Activated T-helper 1 cell treated with anti-CD3 and anti-CD28 coated beads, Interleukin-12 subunit alpha, Interleukin-12 subunit beta, Interleukin-2, Interleukin-4 antibody, amounts not matched to agents 30 ng/mL and 10 ng/mL and 1 ng/mL, durations not matched to agents 14 hours and 24 hours and 36 hours (primary cell): ENCODE measurements around the gene PLK5. TPM values are rescaled to one million over a fixed set of nuclear protein-coding genes. Genes with fewer than 3 reads are reported as not detected.
"Not testable (repeated sequence)": the region's sequence is repeated elsewhere in the genome, so short reads cannot be mapped to it uniquely, and the experiment has no call there.

Experiments used
- DNase-seq: peaks from one replicate; pipeline ENCODE4 v3.0.0; 2021; ENCODE audit warnings: low spot score
- H3K27ac Mint-ChIP-seq: one replicate; pipeline ENCODE4 v1.8.0; 2021; ENCODE audit warnings: mild to moderate bottlenecking, mixed read lengths
- H3K27me3 Mint-ChIP-seq: one replicate; pipeline ENCODE4 v1.8.0; 2022; ENCODE audit warnings: mild to moderate bottlenecking, moderate library complexity, mixed read lengths; ENCODE audit not compliant: insufficient read depth
- H3K36me3 Mint-ChIP-seq: one replicate; pipeline ENCODE4 v1.8.0; 2021; ENCODE audit warnings: low read depth, mixed read lengths
- H3K4me1 Mint-ChIP-seq: one replicate; pipeline ENCODE4 v1.8.0; 2021; ENCODE audit warnings: low read depth, mixed read lengths
- H3K4me3 Mint-ChIP-seq: one replicate; pipeline ENCODE4 v1.8.0; 2021; ENCODE audit warnings: mild to moderate bottlenecking, moderate library complexity, mixed read lengths
- H3K9me3 Mint-ChIP-seq: one replicate; pipeline ENCODE4 v1.8.0; 2021; ENCODE audit warnings: mixed read lengths
- intact Hi-C: fragments of 100-400 bp; cut with micrococcal nuclease; formaldehyde crosslinking; loops from one replicate; pipeline ENCODE4 v1.15.1; 2024
- total RNA-seq: library from RNA; stranded (reverse); gene quantifications from 2 replicates; pipeline ENCODE4 v1.2.3, GENCODE V29; 2022

Gene PLK5
- total RNA-seq, 1 donor from 2014 or later, result not detected

DNA sequence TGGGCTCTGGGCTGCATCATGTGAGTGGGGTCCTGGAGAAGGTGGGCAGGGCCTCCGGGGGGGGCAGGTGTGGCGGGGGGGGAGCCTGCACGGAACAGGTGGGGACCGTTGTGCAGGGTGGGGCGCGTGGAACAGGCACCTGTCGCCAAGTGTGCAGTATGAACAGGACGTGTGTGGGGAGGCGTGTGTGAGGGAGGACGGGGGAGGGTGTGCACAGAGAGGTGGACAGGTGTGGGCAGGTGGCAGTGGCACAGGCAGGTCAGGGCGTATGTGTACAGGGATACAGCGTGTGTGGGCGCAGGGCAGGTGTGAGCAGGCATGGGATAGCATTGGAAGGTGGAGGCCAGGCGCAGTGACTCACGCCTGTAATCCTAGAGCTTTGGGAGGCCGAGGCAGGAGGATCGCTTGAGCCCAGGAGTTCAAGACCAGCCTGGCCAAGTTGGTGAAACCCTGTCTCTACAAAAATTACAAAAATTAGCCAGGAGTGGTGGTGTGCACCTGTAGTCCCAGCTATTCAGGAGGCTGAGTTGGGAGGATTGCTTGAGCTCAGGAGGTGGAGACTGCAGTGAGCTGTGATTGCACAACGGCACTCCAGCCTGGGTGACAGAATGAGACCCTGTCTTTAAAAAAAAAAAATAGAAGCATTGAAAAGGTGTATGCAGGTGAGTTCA is 3.2 kb downstream of the PLK5 start:
- no peak overlapping the region for H3K4me3 Mint-ChIP-seq
- intact Hi-C loops, result no loop called here
- H3K36me3 Mint-ChIP-seq, result no peaks in the 10 kb centered on the region

GRCh38 chr19:1527650-1528309 is 3.9 kb downstream of the PLK5 start:
- H3K27me3 Mint-ChIP-seq, result peaks cover 15% of the 10 kb centered on the region
- no peaks in the 10 kb centered on the region for H3K9me3 Mint-ChIP-seq
- no peak overlapping the region for H3K27ac Mint-ChIP-seq
- no peaks in the 10 kb centered on the region for H3K4me1 Mint-ChIP-seq
- no peak overlapping the region for H3K4me3 Mint-ChIP-seq
- intact Hi-C loops, result no loop called here
- H3K36me3 Mint-ChIP-seq, result no peaks in the 10 kb centered on the region
- no peak for DNase-seq

More for the DNA sequence above, 3.2 kb downstream of the PLK5 start:
- H3K9me3 Mint-ChIP-seq, result no peaks in the 10 kb centered on the region
- no peak overlapping the region for H3K27ac Mint-ChIP-seq
- no peak for DNase-seq
- H3K27me3 Mint-ChIP-seq, result peaks cover 16% of the 10 kb centered on the region
- H3K4me1 Mint-ChIP-seq, result no peaks in the 10 kb centered on the region

DNA sequence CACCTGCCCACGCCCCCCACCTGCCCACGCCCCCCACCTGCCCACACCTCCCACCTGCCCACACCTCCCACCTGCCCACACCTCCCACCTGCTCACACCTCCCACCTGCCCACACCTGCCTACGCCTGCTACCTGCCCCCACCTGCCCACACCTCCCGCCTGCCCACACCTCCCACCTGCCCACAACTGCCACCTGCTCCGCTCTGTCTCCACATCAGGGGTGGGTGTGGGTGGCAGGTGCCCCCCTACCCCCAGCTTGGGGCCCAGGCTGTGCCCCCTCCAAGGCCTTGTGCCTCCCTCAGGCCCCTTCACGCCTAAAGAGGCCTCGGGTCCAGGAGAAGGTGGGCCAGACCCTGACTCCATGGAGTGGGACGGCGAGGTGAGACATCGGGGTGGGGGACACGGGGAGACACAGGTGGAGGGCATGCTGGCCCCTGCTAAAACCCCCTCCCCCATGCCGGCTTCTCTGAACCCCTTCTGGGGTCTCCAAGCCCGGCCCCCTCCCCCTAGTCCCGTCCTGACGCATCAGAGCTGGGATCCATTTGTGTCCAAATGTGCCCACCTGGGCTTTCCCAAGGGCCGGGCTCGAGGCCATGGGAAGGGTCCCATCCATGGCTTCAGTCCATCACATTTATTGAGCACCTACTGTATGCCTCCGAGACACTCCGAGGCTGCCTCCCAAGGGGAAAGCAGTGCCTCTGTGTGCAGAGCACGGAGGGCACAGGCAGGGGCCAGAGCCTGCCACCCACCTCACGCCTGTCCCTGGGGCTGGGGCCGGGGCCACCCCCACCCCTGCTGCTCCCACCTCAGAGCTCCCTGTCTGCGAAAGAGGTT is 4.9 kb downstream of the PLK5 start:
- Mint-ChIP-seq H3K4me3 (no peak overlapping the region), H3K4me1 (no peaks in the 10 kb centered on the region), H3K36me3 (no peaks in the 10 kb centered on the region), H3K27ac (no peak overlapping the region), H3K27me3 (peaks cover 8% of the 10 kb centered on the region), H3K9me3 (no peaks in the 10 kb centered on the region)
- intact Hi-C loops, result no loop called here
- no peak for DNase-seq

GRCh38 chr19:1529430-1529816 is 5.5 kb downstream of the PLK5 start:
- Mint-ChIP-seq H3K4me3 (no peak overlapping the region), H3K27ac (no peak overlapping the region), H3K27me3 (peaks cover 6% of the 10 kb centered on the region), H3K4me1 (no peaks in the 10 kb centered on the region), H3K9me3 (no peaks in the 10 kb centered on the region), H3K36me3 (no peaks in the 10 kb centered on the region)
- intact Hi-C loops, result no loop called here
- DNase-seq, result no peak

DNA sequence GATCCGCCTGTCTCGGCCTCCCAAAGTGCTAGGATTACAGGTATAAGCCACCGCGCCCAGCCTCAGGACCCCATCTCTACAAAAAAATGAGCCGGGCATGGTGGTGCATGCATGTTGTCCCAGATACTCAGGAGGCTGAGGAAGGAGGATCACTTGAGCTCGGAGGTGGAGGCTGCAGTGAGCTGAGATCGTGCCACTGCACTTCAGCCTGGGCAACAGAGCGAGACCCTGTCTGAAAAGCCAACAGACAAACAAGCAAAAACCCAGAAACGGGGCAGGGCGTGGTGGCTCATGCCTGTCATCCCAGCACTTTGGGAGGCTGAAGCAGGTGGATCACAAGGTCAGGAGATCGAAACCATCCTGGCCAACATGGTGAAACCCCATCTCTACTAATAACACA is 7.0 kb downstream of the PLK5 start:
- H3K4me3 Mint-ChIP-seq, DNase-seq, H3K36me3 Mint-ChIP-seq, H3K9me3 Mint-ChIP-seq, H3K27me3 Mint-ChIP-seq, H3K27ac Mint-ChIP-seq, intact Hi-C loops, H3K4me1 Mint-ChIP-seq: not testable (repeated sequence)

DNA sequence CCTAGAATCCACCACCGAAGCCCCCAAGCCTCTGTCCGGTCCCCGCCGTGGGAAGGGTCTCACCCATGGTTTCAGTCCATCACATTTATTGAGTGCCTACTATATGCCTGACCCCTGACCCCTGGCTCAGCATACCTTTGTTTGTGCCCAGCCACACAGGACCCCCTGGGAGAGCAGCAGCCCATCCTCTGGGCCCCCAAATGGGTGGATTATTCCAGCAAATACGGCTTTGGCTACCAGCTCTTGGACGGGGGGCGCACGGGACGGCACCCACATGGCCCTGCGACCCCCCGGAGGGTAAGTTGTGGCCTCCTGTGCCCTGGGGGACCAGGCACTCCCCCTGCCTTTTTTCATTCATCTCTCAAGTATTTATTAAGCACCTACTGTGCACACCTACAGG is 7.7 kb downstream of the PLK5 start:
- no peak for DNase-seq
- Mint-ChIP-seq H3K27ac (no peak overlapping the region), H3K27me3 (no peaks in the 10 kb centered on the region), H3K9me3 (no peaks in the 10 kb centered on the region), H3K4me3 (no peak overlapping the region), H3K36me3 (no peaks in the 10 kb centered on the region), H3K4me1 (no peaks in the 10 kb centered on the region)
- intact Hi-C loops, result no loop called here

GRCh38 chr19:1532003-1532402 is 8.1 kb downstream of the PLK5 start:
- H3K36me3 Mint-ChIP-seq, result no peaks in the 10 kb centered on the region
- H3K4me1 Mint-ChIP-seq, result no peaks in the 10 kb centered on the region
- DNase-seq, result no peak
- H3K4me3 Mint-ChIP-seq, result no peak overlapping the region
- H3K27ac Mint-ChIP-seq, result no peak overlapping the region
- H3K9me3 Mint-ChIP-seq, result no peaks in the 10 kb centered on the region
- H3K27me3 Mint-ChIP-seq, result no peaks in the 10 kb centered on the region
- intact Hi-C loops, result no loop called here

GRCh38 chr19:1533510-1534150 is 9.8 kb downstream of the PLK5 start:
- Mint-ChIP-seq H3K36me3 (no peaks in the 10 kb centered on the region), H3K4me1 (no peaks in the 10 kb centered on the region), H3K4me3 (no peak overlapping the region), H3K9me3 (no peaks in the 10 kb centered on the region), H3K27ac (no peak overlapping the region), H3K27me3 (peaks cover under 1% of the 10 kb centered on the region)
- DNase-seq, result no peak
- intact Hi-C loops, result no loop called here

GRCh38 chr19:1534972-1535371 is 11.1 kb downstream of the PLK5 start:
- no peaks in the 10 kb centered on the region for H3K9me3 Mint-ChIP-seq
- H3K4me1 Mint-ChIP-seq, result no peaks in the 10 kb centered on the region
- no peak overlapping the region for H3K4me3 Mint-ChIP-seq
- intact Hi-C loops, result no loop called here
- H3K27ac Mint-ChIP-seq, result no peak overlapping the region
- H3K27me3 Mint-ChIP-seq, result peaks cover 2% of the 10 kb centered on the region
- H3K36me3 Mint-ChIP-seq, result no peaks in the 10 kb centered on the region
- no peak for DNase-seq

- intact Hi-C loops, DNase-seq, H3K27me3 Mint-ChIP-seq, H3K27ac Mint-ChIP-seq, H3K4me3 Mint-ChIP-seq, H3K36me3 Mint-ChIP-seq, H3K4me1 Mint-ChIP-seq, H3K9me3 Mint-ChIP-seq: not testable (repeated sequence)
Observed at GRCh38 chr19:1535699-1536098, 11.8 kb downstream of the PLK5 start.

GRCh38 chr19:1538978-1539377 is 15.1 kb downstream of the PLK5 start:
- no peak overlapping the region for H3K27ac Mint-ChIP-seq
- peaks cover 12% of the 10 kb centered on the region for H3K27me3 Mint-ChIP-seq
- no peak for DNase-seq
- no peaks in the 10 kb centered on the region for H3K36me3 Mint-ChIP-seq
- H3K4me3 Mint-ChIP-seq, result no peak overlapping the region
- H3K9me3 Mint-ChIP-seq, result no peaks in the 10 kb centered on the region
- intact Hi-C loops, result no loop called here
- no peaks in the 10 kb centered on the region for H3K4me1 Mint-ChIP-seq

GRCh38 chr19:1539749-1540148 is 15.9 kb downstream of the PLK5 start:
- intact Hi-C loops, H3K27ac Mint-ChIP-seq, H3K4me1 Mint-ChIP-seq, H3K36me3 Mint-ChIP-seq, H3K4me3 Mint-ChIP-seq, DNase-seq, H3K9me3 Mint-ChIP-seq: not testable (repeated sequence)
- H3K27me3 Mint-ChIP-seq, result peaks cover 12% of the 10 kb centered on the region
